NT2/D1 (cell line): ENCODE measurements around the gene MAPK10.

Experiments used
- SUZ12 ChIP-seq: IDR thresholded peaks from 2 replicates; pipeline ENCODE4 v1.6.1; 2011; ENCODE audit not compliant: insufficient read length, insufficient read depth; ENCODE audit errors: extremely low read depth
- YY1 ChIP-seq: IDR thresholded peaks from 2 replicates; pipeline ENCODE4 v1.6.1; 2011; ENCODE audit not compliant: insufficient read length, insufficient read depth
- ZNF274 ChIP-seq: IDR thresholded peaks from 2 replicates; pipeline ENCODE4 v1.6.1; 2011; ENCODE audit warnings: mild to moderate bottlenecking, low read depth, low read length

GRCh38 chr4:85966373-85966772 lies 393.5 kb downstream of the MAPK10 start:
- no peak for TF ChIP-seq SUZ12
- TF ChIP-seq YY1: no peak
- TF ChIP-seq ZNF274: no peak
